ENCODE data around the gene PRXL2B. TPM values are rescaled to one million over a fixed set of nuclear protein-coding genes. Genes with fewer than 3 reads are reported as not detected.

Gene PRXL2B
- total RNA-seq, 1 donor from 2014 or later = 8.2 TPM

GRCh38 chr1:2593251-2593878, 6.8 kb downstream of the PRXL2B start:
- intact Hi-C loops (cut with micrococcal nuclease) = no loop called here
- Histone ChIP-seq H3K27me3 (ENCODE audit: low read depth) (peaks cover 37% of the 10 kb centered on the region), H3K36me3 (peaks cover 10% of the 10 kb centered on the region), H3K9me3 (replicated peaks) (peaks cover 6% of the 10 kb centered on the region), H3K4me3 (peak overlapping the region; percentile 52), H3K4me1 (peaks cover 15% of the 10 kb centered on the region), H3K27ac (replicated peaks) (no peak overlapping the region)
- no peak for DNase-seq
- TF ChIP-seq CTCF (IDR thresholded peaks at IDR 0.05; ENCODE audit: borderline replicate concordance) = no peak

- H3K4me3 ChIP-seq = peak overlapping the region; percentile 52
- peak; percentile 61 for DNase-seq
Measured at GRCh38 chr1:2594001-2594640, 7.5 kb downstream of the PRXL2B start.

GRCh38 chr1:2594641-2595131, 8.1 kb downstream of the PRXL2B start:
- DNase-seq = no peak
- Histone ChIP-seq H3K9me3 (replicated peaks) (peaks cover 19% of the 10 kb centered on the region), H3K27ac (replicated peaks) (no peak overlapping the region), H3K4me3 (peak overlapping the region; percentile 52), H3K4me1 (peaks cover 15% of the 10 kb centered on the region), H3K27me3 (ENCODE audit: low read depth) (peaks cover 37% of the 10 kb centered on the region), H3K36me3 (peaks cover under 1% of the 10 kb centered on the region)
- intact Hi-C loops (cut with micrococcal nuclease) = no loop called here
- TF ChIP-seq CTCF (IDR thresholded peaks at IDR 0.05; ENCODE audit: borderline replicate concordance) = no peak

More at GRCh38 chr1:2594001-2594640, 7.5 kb downstream of the PRXL2B start:
- peaks cover 14% of the 10 kb centered on the region for H3K9me3 ChIP-seq (replicated peaks)
- peaks cover 15% of the 10 kb centered on the region for H3K4me1 ChIP-seq
- no peak for TF ChIP-seq CTCF (IDR thresholded peaks at IDR 0.05; ENCODE audit: borderline replicate concordance)
- no peak overlapping the region for H3K27ac ChIP-seq (replicated peaks)
- intact Hi-C loops (cut with micrococcal nuclease) = no loop called here
- peaks cover 6% of the 10 kb centered on the region for H3K36me3 ChIP-seq
- peaks cover 37% of the 10 kb centered on the region for H3K27me3 ChIP-seq (ENCODE audit: low read depth)

- H3K4me1 ChIP-seq = peaks cover 15% of the 10 kb centered on the region
- no peak for TF ChIP-seq CTCF (IDR thresholded peaks at IDR 0.05; ENCODE audit: borderline replicate concordance)
- H3K27ac ChIP-seq (replicated peaks) = no peak overlapping the region
- no peaks in the 10 kb centered on the region for H3K36me3 ChIP-seq
- intact Hi-C loops (cut with micrococcal nuclease) = no loop called here
- peaks cover 37% of the 10 kb centered on the region for H3K27me3 ChIP-seq (ENCODE audit: low read depth)
- H3K9me3 ChIP-seq (replicated peaks) = peaks cover 25% of the 10 kb centered on the region
- no peak for DNase-seq
- H3K4me3 ChIP-seq = no peak overlapping the region
Measured at GRCh38 chr1:2595261-2595811, 8.8 kb downstream of the PRXL2B start.

- TF ChIP-seq CTCF (IDR thresholded peaks at IDR 0.05; ENCODE audit: borderline replicate concordance) = no peak
- H3K36me3 ChIP-seq = no peaks in the 10 kb centered on the region
- H3K9me3 ChIP-seq (replicated peaks) = peaks cover 31% of the 10 kb centered on the region
- H3K4me3 ChIP-seq = no peak overlapping the region
- no peak for DNase-seq
- peaks cover 15% of the 10 kb centered on the region for H3K4me1 ChIP-seq
- peaks cover 37% of the 10 kb centered on the region for H3K27me3 ChIP-seq (ENCODE audit: low read depth)
- intact Hi-C loops (cut with micrococcal nuclease) = no loop called here
- no peak overlapping the region for H3K27ac ChIP-seq (replicated peaks)
Measured at GRCh38 chr1:2595812-2596529, 9.4 kb downstream of the PRXL2B start.
